GM18502 (cell line): ENCODE measurements around the gene C4A.
"Not testable (repeated sequence)": the region's sequence is repeated elsewhere in the genome, so short reads cannot be mapped to it uniquely, and the experiment has no call there.

Source experiments
- ATAC-seq: cut with Tn5 transposase; IDR thresholded peaks from one replicate; pipeline ENCODE4 v1.9.1; 2021; ENCODE audit warnings: mild to moderate bottlenecking; ENCODE audit not compliant: unreplicated experiment, poor library complexity

The C4A gene

DNA sequence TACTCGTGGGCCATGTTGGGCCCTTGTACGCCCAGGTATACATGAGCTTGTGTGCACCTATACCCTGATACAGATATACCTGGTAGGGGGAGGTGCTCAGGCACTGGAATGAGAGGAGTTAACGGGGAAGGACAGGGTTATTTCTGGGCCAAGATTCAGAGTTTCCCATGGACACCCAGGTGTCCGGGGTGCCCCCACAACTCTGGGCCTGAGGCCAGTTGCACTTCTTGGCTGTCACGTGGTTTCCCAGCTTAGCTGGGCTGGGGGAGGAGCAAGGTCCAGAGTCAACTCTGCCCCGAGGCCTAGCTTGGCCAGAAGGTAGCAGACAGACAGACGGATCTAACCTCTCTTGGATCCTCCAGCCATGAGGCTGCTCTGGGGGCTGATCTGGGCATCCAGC is at the start of gene C4A:
Gene C4A (plus strand): TSS at position 314 of the 400 bp plus-strand sequence. CDS start 51 bp downstream, at position 365.
- not testable (repeated sequence) for ATAC-seq

DNA sequence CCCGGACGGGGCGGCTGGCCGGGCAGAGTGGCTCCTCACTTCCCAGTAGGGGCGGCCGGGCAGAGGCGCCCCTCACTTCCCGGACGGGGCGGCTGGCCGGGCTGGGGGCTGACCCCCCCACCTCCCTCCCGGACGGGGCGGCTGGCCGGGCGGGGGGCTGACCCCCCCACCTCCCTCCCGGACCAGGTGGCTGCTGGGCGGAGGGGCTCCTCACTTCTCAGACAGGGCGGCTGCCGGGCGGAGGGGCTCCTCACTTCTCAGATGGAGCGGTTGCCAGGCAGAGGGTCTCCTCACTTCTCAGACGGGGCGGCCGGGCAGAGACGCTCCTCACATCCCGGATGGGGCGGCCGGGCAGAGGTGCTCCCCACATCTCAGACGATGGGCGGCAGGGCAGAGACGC is 49.7 kb upstream of the C4A start:
- ATAC-seq = not testable (repeated sequence)

DNA sequence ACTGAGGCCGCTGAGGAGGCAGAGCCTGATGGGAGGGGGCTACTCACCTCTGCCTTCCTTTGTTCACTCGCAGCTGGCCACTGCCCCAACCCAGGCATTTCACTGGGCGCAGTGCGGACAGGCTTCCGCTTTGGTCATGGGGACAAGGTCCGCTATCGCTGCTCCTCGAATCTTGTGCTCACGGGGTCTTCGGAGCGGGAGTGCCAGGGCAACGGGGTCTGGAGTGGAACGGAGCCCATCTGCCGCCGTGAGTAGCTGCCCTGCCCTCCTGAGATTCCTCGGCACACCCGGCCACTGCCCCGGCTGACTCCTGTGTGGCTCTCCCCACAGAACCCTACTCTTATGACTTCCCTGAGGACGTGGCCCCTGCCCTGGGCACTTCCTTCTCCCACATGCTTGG is 48.3 kb upstream of the C4A start:
- no peak for ATAC-seq

DNA sequence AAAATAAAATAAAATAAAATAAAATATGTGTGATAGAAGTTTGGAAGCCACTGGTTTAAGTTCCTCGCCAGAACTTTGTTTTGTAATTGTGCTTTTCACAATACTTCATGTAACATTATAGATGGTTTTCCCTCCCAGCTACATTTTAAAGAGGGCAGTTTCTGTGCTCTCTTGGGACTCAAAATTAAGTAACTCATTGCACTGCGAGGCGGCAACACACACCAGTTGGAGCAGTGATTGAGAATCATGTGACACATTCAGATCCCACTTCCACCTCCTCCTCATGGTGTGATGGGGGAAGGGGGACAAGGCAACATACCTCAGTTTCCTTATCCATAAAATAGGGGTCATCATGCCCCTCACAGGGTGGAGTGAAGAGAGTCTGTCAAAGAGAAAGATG is 46.8 kb upstream of the C4A start:
- ATAC-seq = no peak

DNA sequence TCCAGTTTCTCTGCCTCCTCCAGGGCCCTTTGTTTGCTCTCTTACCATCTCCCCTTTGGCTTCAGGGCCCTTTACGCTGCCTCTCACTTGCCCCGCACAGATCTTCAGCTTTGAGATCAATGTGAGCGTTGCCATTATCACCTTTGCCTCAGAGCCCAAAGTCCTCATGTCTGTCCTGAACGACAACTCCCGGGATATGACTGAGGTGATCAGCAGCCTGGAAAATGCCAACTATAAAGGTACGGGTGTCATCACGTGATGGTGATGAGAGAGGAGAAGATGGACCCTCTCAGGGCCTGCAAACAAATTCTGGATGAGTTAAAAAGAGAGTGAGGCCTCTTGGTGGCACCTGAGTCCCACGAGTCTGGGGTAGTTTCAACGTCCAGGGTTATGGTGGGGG is 46.0 kb upstream of the C4A start:
- ATAC-seq = no peak

DNA sequence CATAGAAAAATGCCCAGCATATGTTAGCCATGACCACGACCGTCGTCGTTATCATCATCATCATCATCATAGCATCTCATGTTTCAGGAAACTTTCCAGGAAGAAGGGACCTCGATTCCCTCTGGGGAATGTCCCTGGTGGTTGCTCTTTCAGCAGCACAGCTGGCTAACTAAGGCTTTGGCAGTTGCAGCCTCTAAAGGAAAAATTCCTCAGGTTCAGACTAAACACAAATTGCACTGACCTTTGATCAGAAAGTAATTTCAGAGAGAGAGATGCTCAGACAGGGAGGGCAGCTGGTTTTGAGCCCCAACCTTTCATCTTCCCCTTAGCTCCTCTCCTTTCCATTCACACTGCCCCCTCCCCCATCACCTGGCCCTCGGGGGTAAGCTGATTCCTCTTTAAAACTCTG is 41.6 kb upstream of the C4A start:
- no peak for ATAC-seq

DNA sequence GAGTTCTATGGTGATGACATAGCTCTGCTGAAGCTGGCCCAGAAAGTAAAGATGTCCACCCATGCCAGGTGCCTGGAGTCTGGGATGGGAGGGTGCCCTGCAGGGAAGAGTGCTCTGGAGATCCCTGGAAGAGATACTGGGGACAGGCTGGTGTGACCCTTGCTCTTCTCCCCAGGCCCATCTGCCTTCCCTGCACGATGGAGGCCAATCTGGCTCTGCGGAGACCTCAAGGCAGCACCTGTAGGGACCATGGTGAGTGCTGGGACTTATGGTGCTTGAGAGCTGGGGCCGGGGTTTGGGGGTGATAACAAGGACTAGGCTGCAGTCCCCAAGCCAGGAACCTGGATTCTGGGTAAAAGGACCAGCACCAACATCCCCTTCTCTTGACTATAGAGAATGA is 38.1 kb upstream of the C4A start:
- ATAC-seq = no peak

DNA sequence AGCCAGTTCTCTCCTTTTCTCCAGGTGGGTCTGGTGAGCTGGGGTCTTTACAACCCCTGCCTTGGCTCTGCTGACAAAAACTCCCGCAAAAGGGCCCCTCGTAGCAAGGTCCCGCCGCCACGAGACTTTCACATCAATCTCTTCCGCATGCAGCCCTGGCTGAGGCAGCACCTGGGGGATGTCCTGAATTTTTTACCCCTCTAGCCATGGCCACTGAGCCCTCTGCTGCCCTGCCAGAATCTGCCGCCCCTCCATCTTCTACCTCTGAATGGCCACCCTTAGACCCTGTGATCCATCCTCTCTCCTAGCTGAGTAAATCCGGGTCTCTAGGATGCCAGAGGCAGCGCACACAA is 36.7 kb upstream of the C4A start:
- no peak for ATAC-seq

DNA sequence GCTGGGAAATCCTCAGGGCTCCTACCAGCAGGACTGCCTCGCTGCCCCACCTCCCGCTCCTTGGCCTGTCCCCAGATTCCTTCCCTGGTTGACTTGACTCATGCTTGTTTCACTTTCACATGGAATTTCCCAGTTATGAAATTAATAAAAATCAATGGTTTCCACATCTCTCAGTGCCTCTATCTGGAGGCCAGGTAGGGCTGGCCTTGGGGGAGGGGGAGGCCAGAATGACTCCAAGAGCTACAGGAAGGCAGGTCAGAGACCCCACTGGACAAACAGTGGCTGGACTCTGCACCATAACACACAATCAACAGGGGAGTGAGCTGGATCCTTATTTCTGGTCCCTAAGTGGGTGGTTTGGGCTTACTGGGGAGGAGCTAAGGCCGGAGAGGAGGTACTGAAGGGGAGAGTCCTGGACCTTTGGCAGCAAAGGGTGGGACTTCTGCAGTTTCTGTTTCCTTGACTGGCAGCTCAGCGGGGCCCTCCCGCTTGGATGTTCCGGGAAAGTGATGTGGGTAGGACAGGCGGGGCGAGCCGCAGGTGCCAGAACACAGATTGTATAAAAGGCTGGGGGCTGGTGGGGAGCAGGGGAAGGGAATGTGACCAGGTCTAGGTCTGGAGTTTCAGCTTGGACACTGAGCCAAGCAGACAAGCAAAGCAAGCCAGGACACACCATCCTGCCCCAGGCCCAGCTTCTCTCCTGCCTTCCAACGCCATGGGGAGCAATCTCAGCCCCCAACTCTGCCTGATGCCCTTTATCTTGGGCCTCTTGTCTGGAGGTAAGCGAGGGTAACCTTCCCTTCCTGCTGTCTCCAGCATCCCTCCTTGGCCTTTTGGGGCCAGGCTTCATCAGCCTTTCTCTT is 36.1 kb upstream of the C4A start, which contains the start of gene CFB:
Gene CFB (plus strand): TSS at position 589 of the 863 bp plus-strand sequence. CDS start 127 bp downstream, at position 716.
- no peak for ATAC-seq

DNA sequence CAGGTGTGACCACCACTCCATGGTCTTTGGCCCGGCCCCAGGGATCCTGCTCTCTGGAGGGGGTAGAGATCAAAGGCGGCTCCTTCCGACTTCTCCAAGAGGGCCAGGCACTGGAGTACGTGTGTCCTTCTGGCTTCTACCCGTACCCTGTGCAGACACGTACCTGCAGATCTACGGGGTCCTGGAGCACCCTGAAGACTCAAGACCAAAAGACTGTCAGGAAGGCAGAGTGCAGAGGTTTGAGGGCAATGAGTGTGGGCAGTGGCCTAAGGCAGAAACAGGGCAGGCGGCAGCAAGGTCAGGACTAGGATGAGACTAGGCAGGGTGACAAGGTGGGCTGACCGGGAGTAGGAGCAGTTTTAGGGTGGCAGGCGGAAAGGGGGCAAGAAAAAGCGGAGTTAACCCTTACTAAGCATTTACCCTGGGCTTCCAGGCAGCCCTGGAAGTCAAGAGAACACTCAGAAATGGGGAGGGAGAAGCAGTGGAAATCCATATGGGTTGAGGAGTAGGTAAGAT is 35.4 kb upstream of the C4A start:
- ATAC-seq = no peak

DNA sequence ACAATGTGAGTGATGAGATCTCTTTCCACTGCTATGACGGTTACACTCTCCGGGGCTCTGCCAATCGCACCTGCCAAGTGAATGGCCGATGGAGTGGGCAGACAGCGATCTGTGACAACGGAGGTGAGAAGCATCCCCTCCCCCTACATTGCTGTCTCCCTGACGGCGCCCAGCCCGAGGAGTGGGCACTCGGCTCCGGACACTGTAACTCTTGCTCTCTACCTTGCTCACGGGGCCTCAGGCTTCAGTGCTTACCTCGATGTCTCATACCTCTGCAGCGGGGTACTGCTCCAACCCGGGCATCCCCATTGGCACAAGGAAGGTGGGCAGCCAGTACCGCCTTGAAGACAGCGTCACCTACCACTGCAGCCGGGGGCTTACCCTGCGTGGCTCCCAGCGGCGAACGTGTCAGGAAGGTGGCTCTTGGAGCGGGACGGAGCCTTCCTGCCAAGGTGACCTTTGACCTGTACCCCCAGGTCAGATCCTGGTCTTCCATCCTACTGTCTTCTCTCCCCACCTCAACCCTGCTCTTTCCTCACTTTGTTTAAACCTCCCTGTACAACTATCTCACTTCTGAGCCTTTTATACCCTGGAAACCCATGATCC is 34.7 kb upstream of the C4A start:
- no peak for ATAC-seq

DNA sequence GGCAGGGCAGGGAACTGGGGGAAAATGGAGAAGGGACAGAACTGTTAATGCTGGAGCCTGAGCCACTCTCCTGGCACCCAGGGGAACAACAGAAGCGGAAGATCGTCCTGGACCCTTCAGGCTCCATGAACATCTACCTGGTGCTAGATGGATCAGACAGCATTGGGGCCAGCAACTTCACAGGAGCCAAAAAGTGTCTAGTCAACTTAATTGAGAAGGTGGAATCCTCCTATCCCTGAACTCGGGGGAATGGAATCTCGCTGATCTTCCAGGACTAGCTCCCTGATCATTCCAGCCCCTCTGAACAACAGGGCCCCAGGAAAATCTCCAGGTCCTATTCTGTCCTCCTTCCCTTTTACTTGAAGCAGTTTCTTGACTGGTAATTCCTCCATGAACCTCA is 34.0 kb upstream of the C4A start:
- no peak for ATAC-seq

DNA sequence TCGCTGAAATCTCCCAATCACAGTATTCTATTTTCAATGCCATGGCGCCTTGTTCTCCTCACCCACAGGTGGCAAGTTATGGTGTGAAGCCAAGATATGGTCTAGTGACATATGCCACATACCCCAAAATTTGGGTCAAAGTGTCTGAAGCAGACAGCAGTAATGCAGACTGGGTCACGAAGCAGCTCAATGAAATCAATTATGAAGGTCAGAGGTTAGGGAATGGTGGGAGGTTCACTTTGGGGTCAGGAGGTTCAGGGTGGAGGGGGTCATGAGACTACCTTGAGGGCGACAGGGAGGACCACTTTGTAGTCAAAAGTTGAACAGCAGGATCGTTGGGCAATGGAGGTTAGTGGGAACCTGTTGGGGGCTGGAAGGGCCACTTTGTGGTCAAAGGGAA is 33.6 kb upstream of the C4A start:
- ATAC-seq = no peak

DNA sequence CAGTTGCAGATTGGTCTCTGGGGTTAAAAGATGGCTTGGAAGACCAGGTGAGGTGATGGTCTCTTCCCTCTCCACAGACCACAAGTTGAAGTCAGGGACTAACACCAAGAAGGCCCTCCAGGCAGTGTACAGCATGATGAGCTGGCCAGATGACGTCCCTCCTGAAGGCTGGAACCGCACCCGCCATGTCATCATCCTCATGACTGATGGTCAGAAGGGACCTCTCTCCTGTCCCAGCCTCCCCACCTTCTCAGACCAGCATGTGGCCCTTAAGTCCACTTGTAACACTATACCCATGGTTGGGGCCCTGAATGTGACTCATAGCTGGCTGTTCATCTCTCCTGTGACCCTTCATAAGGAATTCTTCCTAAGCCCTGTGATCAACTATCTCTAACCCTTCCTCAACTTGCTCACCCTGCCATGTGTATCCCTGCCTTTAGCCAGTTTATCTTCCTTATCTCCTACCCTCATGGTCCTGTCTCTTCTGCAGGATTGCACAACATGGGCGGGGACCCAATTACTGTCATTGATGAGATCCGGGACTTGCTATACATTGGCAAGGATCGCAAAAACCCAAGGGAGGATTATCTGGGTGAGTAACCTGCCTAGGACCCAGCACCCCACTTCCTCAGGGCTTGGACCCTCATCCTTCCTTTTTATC is 33.0 kb upstream of the C4A start:
- no peak for ATAC-seq

DNA sequence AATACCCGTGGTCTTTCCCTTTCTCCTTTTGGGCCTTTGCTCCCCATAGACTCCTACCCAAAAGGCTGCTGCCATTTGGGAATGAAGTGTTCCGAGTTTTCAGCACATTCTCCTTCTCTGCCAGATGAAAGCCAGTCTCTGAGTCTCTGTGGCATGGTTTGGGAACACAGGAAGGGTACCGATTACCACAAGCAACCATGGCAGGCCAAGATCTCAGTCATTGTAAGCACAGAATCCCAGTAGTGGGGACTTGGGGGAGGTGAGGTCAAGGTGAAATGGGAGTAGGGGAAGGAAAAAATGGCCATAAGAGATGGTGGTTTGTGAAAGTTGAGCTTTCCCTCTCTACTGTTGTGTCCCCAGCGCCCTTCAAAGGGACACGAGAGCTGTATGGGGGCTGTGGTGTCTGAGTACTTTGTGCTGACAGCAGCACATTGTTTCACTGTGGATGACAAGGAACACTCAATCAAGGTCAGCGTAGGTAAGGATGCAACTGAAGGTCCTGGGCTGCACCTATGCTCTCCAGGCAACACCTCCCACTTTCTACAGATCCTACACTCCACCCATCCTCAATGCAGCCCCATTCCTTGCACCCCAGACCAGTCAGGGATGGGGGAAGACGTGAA is 31.8 kb upstream of the C4A start:
- ATAC-seq = no peak

DNA sequence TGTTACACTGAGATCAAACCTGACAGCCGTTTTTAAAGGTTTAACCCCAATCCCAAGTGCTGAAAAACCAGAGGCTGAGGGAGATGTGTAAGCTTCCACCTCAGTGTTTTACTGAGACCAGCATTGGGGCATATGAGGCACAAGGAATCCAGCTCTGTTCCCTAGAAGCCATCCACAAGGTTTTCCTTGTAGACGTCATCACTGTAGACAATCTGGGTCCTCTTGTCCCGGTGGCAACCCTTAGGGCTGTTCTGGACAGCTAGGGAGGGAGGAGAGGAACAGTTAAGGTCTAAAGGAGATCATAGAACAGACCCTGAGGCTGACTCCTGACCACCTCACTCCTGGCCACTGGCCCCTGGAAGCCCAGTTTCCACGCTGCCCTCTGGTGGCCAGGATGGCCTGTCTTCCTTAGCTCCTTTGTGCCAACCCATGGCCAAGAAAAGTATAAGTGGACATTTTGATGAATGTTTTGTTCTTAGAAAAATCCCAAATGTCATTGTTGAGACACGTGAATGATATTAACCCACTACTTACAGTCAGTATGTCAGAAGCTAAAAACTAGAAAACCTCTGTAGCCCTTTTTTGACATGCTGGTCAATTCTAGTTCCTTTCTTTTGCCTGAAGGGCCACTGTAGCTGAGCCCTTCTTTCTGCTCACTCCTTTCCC is 29.6 kb upstream of the C4A start:
- no peak for ATAC-seq

DNA sequence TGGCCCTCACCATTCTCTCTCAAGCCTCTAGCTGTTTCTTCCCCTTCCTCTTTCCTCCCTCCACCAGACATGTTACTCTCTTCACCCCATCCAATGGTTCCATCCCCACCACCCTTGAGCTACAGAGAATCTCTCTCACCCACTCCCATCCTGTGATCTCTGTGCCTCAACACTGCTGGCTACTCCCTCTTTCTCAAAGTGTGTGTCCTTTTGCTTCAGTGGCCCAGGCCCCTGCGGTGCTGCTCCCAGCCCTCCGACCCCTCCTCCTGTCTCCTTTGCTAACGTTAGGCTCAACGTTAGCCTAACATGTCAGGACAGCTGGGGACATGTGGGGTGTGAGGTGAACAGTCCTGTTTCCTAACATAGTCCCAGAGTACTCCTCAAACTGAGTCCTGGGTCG is 29.0 kb upstream of the C4A start:
- ATAC-seq = no peak

DNA sequence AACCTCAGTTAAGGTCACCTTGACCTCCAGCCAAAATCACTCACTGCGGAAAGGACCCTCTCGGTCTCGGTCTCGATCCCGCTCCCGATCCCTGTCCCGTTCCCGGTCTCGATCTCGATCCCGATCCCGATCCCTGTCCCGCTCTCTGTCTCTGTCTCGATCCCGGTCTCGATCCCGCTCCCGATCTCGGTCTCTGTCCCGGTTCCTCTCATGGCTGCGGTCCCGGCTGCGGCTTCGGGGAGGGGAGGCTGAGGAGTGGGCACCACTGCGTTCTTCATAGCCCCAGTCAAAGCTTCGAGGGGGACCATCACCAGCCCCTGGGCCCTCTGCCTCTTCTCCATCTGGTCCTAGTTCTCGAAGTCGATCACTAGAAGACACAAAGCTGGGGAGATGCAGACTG is 27.3 kb upstream of the C4A start:
- no peak for ATAC-seq

DNA sequence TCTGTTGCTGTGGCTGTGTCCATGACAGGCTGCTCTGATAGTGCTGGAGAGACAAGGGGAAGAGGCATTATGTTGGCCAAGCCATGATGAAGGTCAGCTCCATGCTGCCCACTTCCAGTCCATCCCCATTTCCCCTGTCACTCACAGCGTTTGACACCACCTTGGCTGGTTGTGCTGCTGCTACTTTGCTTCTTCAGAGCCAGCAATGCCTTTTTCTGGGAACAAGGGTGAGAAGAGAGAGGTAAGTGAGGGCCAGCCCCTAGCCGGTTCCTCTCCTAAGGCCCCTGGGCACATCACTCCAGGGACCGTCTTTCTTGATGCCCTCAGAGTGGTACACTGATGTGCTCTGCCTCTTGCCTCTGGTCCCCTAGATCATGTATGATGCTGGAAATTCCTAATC is 25.1 kb upstream of the C4A start:
- ATAC-seq = no peak

DNA sequence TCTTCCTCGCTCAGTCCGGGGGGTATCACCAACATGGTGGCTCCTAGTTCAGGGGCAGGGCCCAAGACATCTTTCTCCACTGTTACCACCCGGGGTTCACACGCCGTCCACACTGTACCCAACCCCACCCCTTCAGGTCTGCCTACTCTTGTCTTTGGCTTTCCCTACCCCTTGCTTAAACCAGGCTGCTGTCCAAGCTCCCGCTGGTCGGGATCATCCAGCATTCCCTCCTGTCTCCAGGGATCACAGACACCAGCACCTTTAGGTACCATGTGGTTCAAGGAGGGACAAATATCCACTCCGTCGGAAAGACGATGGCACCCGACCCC is 23.5 kb upstream of the C4A start:
- ATAC-seq = peak; percentile 15
